Esophagus (tissue), 2 donors: Measurements from ENCODE around the gene PRPSAP1. TPM values are rescaled to one million over a fixed set of nuclear protein-coding genes. Genes with fewer than 3 reads are reported as not detected.
"Not testable (repeated sequence)": the region's sequence is repeated elsewhere in the genome, so short reads cannot be mapped to it uniquely, and the experiment has no call there.

Experiments used
- H3K27ac ChIP-seq, 2 donors: one replicate each; pipeline ENCODE4 v1.5.1; 2013; ENCODE audit warnings: low read depth in 2 of 2, mild to moderate bottlenecking in 2 of 2, inconsistent platforms in 1 of 2, low read length in 1 of 2, moderate library complexity in 1 of 2
- H3K27me3 ChIP-seq, 2 donors: one replicate each; pipeline ENCODE4 v1.6.1; 2013; ENCODE audit warnings: low read length in 2 of 2, control low read depth in 1 of 2, mild to moderate bottlenecking in 1 of 2; ENCODE audit not compliant: insufficient read depth in 2 of 2, control insufficient read depth in 1 of 2
- H3K36me3 ChIP-seq, 2 donors: one replicate each; pipeline ENCODE4 v1.6.1; 2013; ENCODE audit warnings: low read length in 1 of 2; ENCODE audit not compliant: control insufficient read depth in 2 of 2, insufficient read depth in 2 of 2
- H3K4me1 ChIP-seq, 2 donors: one replicate each; pipeline ENCODE4 v1.6.1; 2013; ENCODE audit warnings: low read length in 1 of 2; ENCODE audit not compliant: control insufficient read depth in 2 of 2, insufficient read depth in 2 of 2
- H3K4me3 ChIP-seq, 2 donors: one replicate each; pipeline ENCODE4 v1.5.1; 2013; ENCODE audit warnings: low read length in 2 of 2, mild to moderate bottlenecking in 2 of 2, low read depth in 1 of 2, moderate library complexity in 1 of 2
- H3K9me3 ChIP-seq, 2 donors: one replicate each; pipeline ENCODE4 v1.6.1; 2013; ENCODE audit warnings: mild to moderate bottlenecking in 2 of 2, low read depth in 1 of 2, low read length in 1 of 2, moderate library complexity in 1 of 2; ENCODE audit not compliant: control insufficient read depth in 2 of 2, insufficient read depth in 1 of 2
- WGBS, 2 donors: extraction: QIAGEN DNeasy Blood & Tissue Kit; methylation state at CpG; one replicate each; pipeline ENCODE4 v1.1.7; 2013; 5-methylcytosine and 5-hydroxymethylcytosine counted together
- polyA plus RNA-seq, 2 donors: library from polyadenylated mRNA; stranded (reverse); fragments of 200-250 nt; gene quantifications; one replicate each; pipeline ENCODE4 v1.2.3, GENCODE V29; 2013
- donor health status: healthy with polysubstance abuse.
- donor health status: Bipolar disorder and iron deficiency.

The PRPSAP1 gene
- polyA plus RNA-seq, 2 donors: 34.8 to 43.1 TPM

- Histone ChIP-seq H3K4me1 (peaks cover 3 to 27% of the 10 kb centered on the region in 2 donors), H3K4me3 (peak overlapping the region in 1 of 2 donors; percentile 27), H3K27ac (peak overlapping the region; percentile 92 to 95), H3K36me3 (peaks cover 0 to 9% of the 10 kb centered on the region in 2 donors), H3K27me3 (no peaks in the 10 kb centered on the region), H3K9me3 (no peaks in the 10 kb centered on the region)
- 17 to 18% methylated on average over 9 of the region's 9 CpGs for WGBS, 2 donors
These were observed 85.5 kb downstream of the PRPSAP1 start for GRCh38 chr17:76268015-76268749.

GRCh38 chr17:76267581-76268001, 86.1 kb downstream of the PRPSAP1 start:
- H3K27me3 ChIP-seq, H3K9me3 ChIP-seq, H3K36me3 ChIP-seq: not testable (repeated sequence)
- Histone ChIP-seq H3K4me1 (peaks cover 3 to 23% of the 10 kb centered on the region in 2 donors), H3K4me3 (peak overlapping the region in 1 of 2 donors; percentile 27), H3K27ac (peak overlapping the region; percentile 92 to 95)
- whole genome bisulfite sequencing, 2 donors: 62 to 63% methylated on average over 13 of the region's 13 CpGs

GRCh38 chr17:76267051-76267576, 86.6 kb downstream of the PRPSAP1 start:
- Histone ChIP-seq H3K4me3 (peak overlapping the region; percentile 80 to 95), H3K4me1 (peaks cover 3 to 19% of the 10 kb centered on the region in 2 donors), H3K27ac (peak overlapping the region; percentile 92 to 95), H3K9me3 (no peaks in the 10 kb centered on the region), H3K36me3 (peaks cover 0 to 9% of the 10 kb centered on the region in 2 donors), H3K27me3 (no peaks in the 10 kb centered on the region)
- WGBS, 2 donors: 60 to 63% methylated on average over 4 of the region's 4 CpGs

GRCh38 chr17:76266244-76266938, 87.3 kb downstream of the PRPSAP1 start:
- peaks cover 0 to 9% of the 10 kb centered on the region in 2 donors for H3K36me3 ChIP-seq
- no peaks in the 10 kb centered on the region for H3K27me3 ChIP-seq
- H3K27ac ChIP-seq: peak overlapping the region; percentile 92 to 95
- no peaks in the 10 kb centered on the region for H3K9me3 ChIP-seq
- peak overlapping the region; percentile 80 to 95 for H3K4me3 ChIP-seq
- 1 to 2% methylated on average over 11 to 12 of the region's 12 CpGs for WGBS, 2 donors
- peaks cover 0 to 15% of the 10 kb centered on the region in 2 donors for H3K4me1 ChIP-seq

- peak overlapping the region; percentile 92 to 95 for H3K27ac ChIP-seq
- peaks cover 0 to 14% of the 10 kb centered on the region in 2 donors for H3K4me1 ChIP-seq
- peak overlapping the region; percentile 80 to 95 for H3K4me3 ChIP-seq
- peaks cover 0 to 6% of the 10 kb centered on the region in 2 donors for H3K36me3 ChIP-seq
- 0 to 1% methylated on average over 37 to 76 of the region's 76 CpGs for WGBS, 2 donors
- H3K9me3 ChIP-seq: no peaks in the 10 kb centered on the region
- H3K27me3 ChIP-seq: no peaks in the 10 kb centered on the region
These were observed 88.0 kb downstream of the PRPSAP1 start for GRCh38 chr17:76265624-76266243.

GRCh38 chr17:76264755-76265623, 88.7 kb downstream of the PRPSAP1 start, which contains the start of gene UBALD2:
Gene UBALD2 (plus strand): TSS chr17:76265348. CDS start chr17:76265506, 158 bp downstream.
- Histone ChIP-seq H3K27ac (peak within 1 kb of the TSS; percentile 92 to 95), H3K4me1 (peaks cover 0 to 14% of the 10 kb centered on the region in 2 donors), H3K36me3 (peaks cover 0 to 4% of the 10 kb centered on the region in 2 donors), H3K4me3 (peak within 1 kb of the TSS; percentile 80 to 95), H3K9me3 (no peaks in the 10 kb centered on the region), H3K27me3 (no peaks in the 10 kb centered on the region)
- 0 to 1% methylated on average over 44 to 94 of the region's 94 CpGs for WGBS, 2 donors

- Histone ChIP-seq H3K4me1 (peaks cover 0 to 12% of the 10 kb centered on the region in 2 donors), H3K9me3 (no peaks in the 10 kb centered on the region), H3K27me3 (no peaks in the 10 kb centered on the region), H3K36me3 (peaks cover 0 to 4% of the 10 kb centered on the region in 2 donors), H3K27ac (peak overlapping the region; percentile 91 to 95), H3K4me3 (no peak overlapping the region)
- 18 to 23% methylated on average over 9 of the region's 9 CpGs for WGBS, 2 donors
These were observed 89.3 kb downstream of the PRPSAP1 start for GRCh38 chr17:76264425-76264754.

- Histone ChIP-seq H3K9me3 (no peaks in the 10 kb centered on the region), H3K4me3 (no peak overlapping the region), H3K36me3 (peaks cover 0 to under 1% of the 10 kb centered on the region in 2 donors), H3K4me1 (peaks cover 0 to 7% of the 10 kb centered on the region in 2 donors), H3K27ac (peak overlapping the region; percentile 67 to 81), H3K27me3 (no peaks in the 10 kb centered on the region)
- 85 to 90% methylated on average over 5 of the region's 5 CpGs for WGBS, 2 donors
These were observed 89.8 kb downstream of the PRPSAP1 start for GRCh38 chr17:76263896-76264295.
